Neural crest cell (in vitro differentiated cells): Measurements from ENCODE around the gene RALGDS. TPM values are rescaled to one million over a fixed set of nuclear protein-coding genes. Genes with fewer than 3 reads are reported as not detected.

Experiments
- DNase-seq: peaks from one replicate; pipeline ENCODE4 v3.0.0; 2021; ENCODE audit warnings: low read depth, mixed read lengths, low spot score
- H3K27ac Mint-ChIP-seq: one replicate; pipeline ENCODE4 v1.8.0; 2021; ENCODE audit warnings: mild to moderate bottlenecking, mixed read lengths; ENCODE audit not compliant: unreplicated experiment
- H3K27me3 Mint-ChIP-seq: 2 replicates; pipeline ENCODE4 v1.8.0; 2021; ENCODE audit warnings: low read depth, mild to moderate bottlenecking, mixed read lengths
- H3K36me3 Mint-ChIP-seq: 2 replicates; pipeline ENCODE4 v1.8.0; 2021; ENCODE audit warnings: low read depth, mild to moderate bottlenecking, mixed read lengths
- H3K4me1 Mint-ChIP-seq: 2 replicates; pipeline ENCODE4 v1.8.0; 2021; ENCODE audit warnings: mixed read lengths
- H3K4me3 Mint-ChIP-seq: one replicate; pipeline ENCODE4 v1.8.0; 2021; ENCODE audit warnings: mild to moderate bottlenecking, mixed read lengths
- H3K9me3 Mint-ChIP-seq: 2 replicates; pipeline ENCODE4 v1.8.0; 2021; ENCODE audit warnings: mixed read lengths
- total RNA-seq: library from RNA; stranded (reverse); gene quantifications from 2 replicates; pipeline ENCODE4 v1.2.1, GENCODE V29; 2021
- TF ChIP-seq, protein P1 (sequence below): fragments of 200-600 bp; sonication (generic); conservative IDR thresholded peaks from 2 replicates; pipeline ENCODE4 v1.5.0; 2021; ENCODE audit warnings: antibody characterized with exemption, mild to moderate bottlenecking

Gene RALGDS
- total RNA-seq, 1 donor from 2014 or later = 73.8 TPM

DNA sequence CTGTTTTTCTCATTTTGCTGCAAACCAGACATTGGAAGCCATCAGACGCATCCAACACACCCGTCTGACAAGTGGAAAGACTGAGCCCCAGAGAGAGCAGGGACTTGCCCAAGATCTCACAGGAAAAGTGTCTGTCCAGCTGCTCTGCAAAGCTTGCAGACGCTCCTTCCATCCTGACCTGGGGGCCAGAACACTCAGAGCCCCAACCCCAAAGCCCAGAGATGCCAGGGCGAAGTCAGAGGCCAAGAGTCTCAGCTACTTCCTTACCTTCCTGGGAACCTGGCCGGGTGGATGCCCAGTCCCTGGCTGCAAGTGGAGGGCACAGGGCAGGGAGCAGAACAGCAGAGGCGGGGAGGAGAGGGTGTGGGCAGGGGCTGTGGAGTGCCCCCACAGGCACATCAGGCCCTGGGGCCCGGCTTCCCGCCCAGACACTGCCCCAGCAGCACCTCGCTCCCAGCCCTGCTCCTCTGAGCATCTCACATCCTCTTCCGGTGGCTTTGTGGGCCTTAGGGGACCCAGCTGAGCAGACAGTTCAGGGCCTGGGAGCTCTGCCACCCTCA lies 9.7 kb upstream of the RALGDS start:
- Mint-ChIP-seq H3K4me1 (peaks cover 25% of the 10 kb centered on the region), H3K36me3 (no peaks in the 10 kb centered on the region), H3K9me3 (no peaks in the 10 kb centered on the region), H3K4me3 (no peak overlapping the region), H3K27me3 (no peaks in the 10 kb centered on the region), H3K27ac (no peak overlapping the region)
- TF ChIP-seq, protein P1, sequence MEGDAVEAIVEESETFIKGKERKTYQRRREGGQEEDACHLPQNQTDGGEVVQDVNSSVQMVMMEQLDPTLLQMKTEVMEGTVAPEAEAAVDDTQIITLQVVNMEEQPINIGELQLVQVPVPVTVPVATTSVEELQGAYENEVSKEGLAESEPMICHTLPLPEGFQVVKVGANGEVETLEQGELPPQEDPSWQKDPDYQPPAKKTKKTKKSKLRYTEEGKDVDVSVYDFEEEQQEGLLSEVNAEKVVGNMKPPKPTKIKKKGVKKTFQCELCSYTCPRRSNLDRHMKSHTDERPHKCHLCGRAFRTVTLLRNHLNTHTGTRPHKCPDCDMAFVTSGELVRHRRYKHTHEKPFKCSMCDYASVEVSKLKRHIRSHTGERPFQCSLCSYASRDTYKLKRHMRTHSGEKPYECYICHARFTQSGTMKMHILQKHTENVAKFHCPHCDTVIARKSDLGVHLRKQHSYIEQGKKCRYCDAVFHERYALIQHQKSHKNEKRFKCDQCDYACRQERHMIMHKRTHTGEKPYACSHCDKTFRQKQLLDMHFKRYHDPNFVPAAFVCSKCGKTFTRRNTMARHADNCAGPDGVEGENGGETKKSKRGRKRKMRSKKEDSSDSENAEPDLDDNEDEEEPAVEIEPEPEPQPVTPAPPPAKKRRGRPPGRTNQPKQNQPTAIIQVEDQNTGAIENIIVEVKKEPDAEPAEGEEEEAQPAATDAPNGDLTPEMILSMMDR = no peak
- no peak for DNase-seq

DNA sequence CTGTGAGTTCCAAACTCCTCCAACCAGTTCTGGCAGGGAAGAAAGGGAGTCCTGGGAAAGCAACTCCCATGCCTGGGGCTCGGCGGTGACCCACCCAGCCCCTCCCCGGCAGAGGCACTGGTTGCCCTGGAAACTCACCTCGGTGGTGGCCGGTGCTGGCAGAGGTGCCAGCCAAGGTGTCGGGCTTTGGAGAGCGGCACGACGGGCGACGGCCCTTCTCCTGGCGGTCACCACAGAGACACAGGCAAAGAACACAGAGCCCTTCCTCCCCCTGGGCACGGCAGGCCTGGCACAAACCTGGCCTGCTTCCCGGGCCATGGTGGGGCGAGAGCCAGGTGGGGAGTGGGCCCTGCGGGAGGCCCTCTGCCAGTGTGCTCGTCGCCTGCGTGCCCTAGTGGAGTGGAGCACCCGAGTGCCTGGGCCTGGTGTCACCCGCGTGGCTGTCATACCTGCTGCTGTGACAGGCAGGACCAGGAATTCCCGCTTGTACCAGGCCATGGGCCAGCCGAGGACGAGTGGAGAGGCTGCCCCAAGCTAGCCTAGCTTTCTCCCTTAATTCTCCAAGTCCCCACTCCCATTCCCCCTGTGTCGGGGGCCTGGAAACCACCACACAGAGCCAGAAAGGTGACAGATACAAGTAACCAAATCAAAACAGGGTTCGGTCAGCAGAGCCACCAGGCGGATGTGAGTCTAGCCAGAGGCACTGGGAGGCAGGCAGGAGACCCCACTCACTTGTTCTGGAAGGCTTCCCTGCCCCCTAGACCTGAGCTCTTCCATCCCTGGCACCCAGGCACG lies 8.2 kb upstream of the RALGDS start:
- Mint-ChIP-seq H3K4me1 (peaks cover 30% of the 10 kb centered on the region), H3K36me3 (no peaks in the 10 kb centered on the region), H3K27ac (no peak overlapping the region), H3K27me3 (no peaks in the 10 kb centered on the region), H3K4me3 (no peak overlapping the region), H3K9me3 (no peaks in the 10 kb centered on the region)
- no peak for DNase-seq
- TF ChIP-seq, protein P1 = no peak

DNA sequence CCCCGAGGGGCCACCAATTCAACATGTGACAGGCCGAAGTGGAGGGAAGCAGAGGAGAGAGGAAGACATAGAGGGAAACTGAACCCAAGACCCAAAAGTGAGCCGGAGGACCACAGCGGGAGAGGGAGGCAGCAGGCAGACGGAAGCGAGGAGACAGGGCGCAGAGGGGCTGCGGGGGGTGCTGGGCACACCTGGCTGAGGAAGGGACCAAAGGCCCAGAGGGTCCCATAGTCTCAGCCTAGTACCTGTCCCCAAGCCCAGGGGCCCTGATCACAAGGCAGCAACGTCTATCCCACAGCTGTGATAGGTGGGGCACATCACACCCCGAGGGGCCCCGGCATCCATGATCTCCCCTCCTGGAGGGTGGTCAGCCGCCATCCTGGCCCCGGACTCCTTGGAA lies 7.1 kb upstream of the RALGDS start:
- H3K4me1 Mint-ChIP-seq = peaks cover 31% of the 10 kb centered on the region
- no peak overlapping the region for H3K4me3 Mint-ChIP-seq
- H3K9me3 Mint-ChIP-seq = no peaks in the 10 kb centered on the region
- H3K27me3 Mint-ChIP-seq = no peaks in the 10 kb centered on the region
- H3K27ac Mint-ChIP-seq = no peak overlapping the region
- TF ChIP-seq, protein P1 = no peak
- no peak for DNase-seq
- no peaks in the 10 kb centered on the region for H3K36me3 Mint-ChIP-seq

DNA sequence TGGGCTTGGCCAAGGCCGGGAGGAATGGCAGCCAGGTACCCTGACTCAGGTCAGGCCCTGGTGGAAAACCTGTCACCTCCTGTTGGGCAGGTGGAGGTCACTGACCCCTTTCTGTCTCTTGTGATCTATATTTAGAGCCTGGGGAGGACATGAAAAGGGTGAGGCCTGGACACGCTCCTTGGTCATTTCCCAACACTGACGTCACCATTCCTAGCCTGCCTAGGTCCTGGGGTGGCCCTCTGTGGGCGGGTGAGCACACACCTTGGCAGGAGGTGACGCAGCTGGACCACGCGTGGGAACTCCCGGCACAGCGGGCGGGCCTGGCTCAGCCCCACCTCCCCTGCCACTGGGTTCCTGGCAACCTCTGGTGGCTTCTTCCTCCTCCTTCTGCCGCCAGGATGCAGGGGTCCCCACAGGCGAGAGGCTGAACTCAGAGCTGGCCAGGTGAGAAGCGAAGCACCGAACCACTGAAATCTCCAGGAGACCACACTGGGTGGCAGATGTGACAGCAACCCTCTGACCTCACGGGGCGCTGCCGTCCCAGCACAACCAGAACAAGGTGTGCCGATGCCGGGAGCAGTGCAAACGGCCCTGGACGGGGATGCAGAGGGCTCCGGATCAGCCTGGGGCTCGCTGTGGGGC lies 6.4 kb upstream of the RALGDS start:
- Mint-ChIP-seq H3K9me3 (no peaks in the 10 kb centered on the region), H3K4me1 (peaks cover 38% of the 10 kb centered on the region), H3K36me3 (no peaks in the 10 kb centered on the region), H3K27me3 (no peaks in the 10 kb centered on the region), H3K4me3 (no peak overlapping the region), H3K27ac (no peak overlapping the region)
- TF ChIP-seq, protein P1 = no peak
- no peak for DNase-seq

DNA sequence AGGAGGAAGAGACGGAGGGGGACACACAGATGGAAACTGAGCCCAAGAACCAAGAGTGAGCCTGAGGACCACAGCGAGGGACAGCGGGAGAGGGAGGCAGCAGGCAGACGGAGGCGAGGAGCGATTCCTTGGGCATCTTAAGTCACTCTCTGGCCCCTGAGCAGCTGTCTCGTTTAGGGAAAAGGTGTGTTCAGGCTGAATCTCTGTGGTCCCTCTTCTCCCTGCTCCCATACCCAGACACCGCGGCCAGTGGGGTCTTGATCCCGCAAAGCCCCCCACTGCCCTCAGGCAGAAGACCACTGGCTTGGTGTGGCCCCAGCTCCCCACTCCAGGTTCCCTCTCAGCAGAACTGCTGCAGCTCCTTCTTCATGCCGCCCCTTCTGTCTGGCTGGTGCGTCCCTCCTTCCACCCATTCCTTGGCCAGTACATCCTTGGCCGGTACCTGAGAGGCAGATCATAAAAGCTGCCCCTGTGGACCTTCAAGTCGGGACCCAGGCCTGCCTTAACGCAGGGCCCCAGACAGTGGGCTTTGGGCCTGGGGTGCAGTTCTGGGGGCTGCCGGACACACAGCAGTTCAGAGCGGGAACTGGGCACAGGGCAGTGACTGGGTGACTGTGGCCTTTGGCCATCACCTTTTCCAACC lies 5.8 kb upstream of the RALGDS start:
- Mint-ChIP-seq H3K9me3 (no peaks in the 10 kb centered on the region), H3K27me3 (no peaks in the 10 kb centered on the region), H3K4me3 (no peak overlapping the region), H3K36me3 (no peaks in the 10 kb centered on the region), H3K27ac (no peak overlapping the region), H3K4me1 (peaks cover 39% of the 10 kb centered on the region)
- TF ChIP-seq, protein P1 = no peak
- DNase-seq = no peak
